ENCODE data around the gene PTGDS.

GRCh38 chr9:136977223-136977622, at the start of gene PTGDS:
- TF ChIP-seq YY1 (IDR thresholded peaks at IDR 0.05; ENCODE audit: low read depth) (no peak), RAD21 (IDR thresholded peaks at IDR 0.05; ENCODE audit: low read depth) (no peak), TEAD4 (IDR thresholded peaks at IDR 0.05) (no peak), TCF12 (IDR thresholded peaks at IDR 0.05; ENCODE audit: low read depth) (no peak), REST (IDR thresholded peaks at IDR 0.05; ENCODE audit: low read depth) (no peak), FOXM1 (IDR thresholded peaks at IDR 0.05; ENCODE audit: borderline replicate concordance, low read depth) (no peak), NFIC (IDR thresholded peaks at IDR 0.05) (no peak), USF1 (IDR thresholded peaks at IDR 0.05) (no peak), TAF1 (IDR thresholded peaks at IDR 0.05; ENCODE audit: low read depth) (no peak)
- TF ChIP-seq, protein P1, sequence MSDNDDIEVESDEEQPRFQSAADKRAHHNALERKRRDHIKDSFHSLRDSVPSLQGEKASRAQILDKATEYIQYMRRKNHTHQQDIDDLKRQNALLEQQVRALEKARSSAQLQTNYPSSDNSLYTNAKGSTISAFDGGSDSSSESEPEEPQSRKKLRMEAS (IDR thresholded peaks at IDR 0.05) = no peak
